RPMI8226 (cell line): ENCODE data around the gene C20orf144.

Experiments
- DNase-seq: peaks from one replicate; pipeline ENCODE4 v3.0.0-alpha.2; 2015

The C20orf144 gene

DNA sequence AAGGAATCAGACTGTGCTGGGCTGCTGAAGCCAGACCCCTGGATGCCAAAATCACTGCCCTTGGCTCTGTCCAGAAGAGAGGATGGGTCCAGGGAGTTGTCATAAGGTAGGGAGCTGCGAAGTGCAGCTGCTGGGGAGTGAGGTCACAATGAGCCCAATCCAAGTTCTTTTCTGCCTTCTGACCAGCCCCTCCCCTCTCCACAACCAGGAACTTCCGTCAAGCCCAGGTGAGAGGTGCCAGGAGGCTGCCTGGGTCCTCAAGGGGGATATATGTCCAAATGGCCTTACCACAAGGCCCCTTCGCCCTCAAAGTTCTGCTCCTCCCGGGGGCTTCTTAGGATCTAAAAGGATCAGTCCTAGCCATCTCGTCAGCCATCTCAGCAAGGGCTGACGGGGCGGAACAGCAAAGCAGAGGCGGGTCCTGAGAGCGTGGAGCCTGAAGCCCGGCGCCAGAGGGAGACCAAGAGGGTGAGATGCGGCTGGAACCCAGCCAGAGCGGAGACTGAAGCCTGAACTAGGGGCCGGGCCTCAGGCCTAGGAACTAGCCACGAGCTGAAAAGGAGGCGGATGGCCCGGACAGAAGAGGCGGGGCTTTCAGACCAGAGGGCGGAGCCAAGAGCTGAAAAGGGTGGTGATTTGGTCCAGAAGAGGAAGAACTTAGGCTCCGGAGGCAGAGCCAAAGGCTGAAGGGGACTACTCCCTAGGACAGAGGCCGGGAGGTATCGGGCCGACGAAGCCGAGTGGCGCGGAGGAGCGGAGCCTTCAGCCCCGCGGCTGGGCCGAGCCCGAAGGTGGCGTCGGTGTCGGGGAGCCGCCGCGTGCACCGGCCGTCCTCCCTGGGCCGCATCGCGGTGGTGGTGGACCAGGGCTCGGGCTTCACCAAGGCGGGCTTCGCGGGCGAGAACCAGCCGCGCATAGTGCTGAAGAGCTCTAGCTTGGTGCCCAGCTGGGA lies 4.4 kb downstream of the C20orf144 start, which contains the start of gene ACTL10:
Gene ACTL10 (plus strand): TSS at position 651 of the 952 bp plus-strand sequence. CDS start 555 bp downstream, outside the sequence.
- DNase-seq = peak; percentile 100

DNA sequence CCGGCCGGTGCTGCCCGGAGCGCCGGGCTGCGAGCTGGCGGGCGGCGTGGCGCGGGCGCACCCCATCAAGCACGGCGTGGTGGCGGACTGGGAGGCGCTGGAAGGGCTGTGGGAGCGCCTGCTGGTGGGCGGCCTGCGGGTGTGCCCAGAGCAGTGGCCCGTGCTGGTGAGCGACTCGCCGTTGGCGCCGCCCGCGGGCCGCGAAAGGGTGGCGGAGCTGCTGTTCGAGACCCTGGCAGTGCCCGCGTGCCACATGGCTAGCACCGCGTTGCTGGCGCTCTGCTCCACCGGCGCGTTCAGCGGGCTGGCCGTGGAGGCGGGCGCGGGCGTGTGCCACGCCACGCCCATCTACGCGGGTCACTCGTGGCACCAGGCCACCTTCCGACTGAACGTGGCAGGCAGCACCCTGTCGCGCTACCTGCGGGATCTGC lies 5.1 kb downstream of the C20orf144 start:
- peak; percentile 81 for DNase-seq

DNA sequence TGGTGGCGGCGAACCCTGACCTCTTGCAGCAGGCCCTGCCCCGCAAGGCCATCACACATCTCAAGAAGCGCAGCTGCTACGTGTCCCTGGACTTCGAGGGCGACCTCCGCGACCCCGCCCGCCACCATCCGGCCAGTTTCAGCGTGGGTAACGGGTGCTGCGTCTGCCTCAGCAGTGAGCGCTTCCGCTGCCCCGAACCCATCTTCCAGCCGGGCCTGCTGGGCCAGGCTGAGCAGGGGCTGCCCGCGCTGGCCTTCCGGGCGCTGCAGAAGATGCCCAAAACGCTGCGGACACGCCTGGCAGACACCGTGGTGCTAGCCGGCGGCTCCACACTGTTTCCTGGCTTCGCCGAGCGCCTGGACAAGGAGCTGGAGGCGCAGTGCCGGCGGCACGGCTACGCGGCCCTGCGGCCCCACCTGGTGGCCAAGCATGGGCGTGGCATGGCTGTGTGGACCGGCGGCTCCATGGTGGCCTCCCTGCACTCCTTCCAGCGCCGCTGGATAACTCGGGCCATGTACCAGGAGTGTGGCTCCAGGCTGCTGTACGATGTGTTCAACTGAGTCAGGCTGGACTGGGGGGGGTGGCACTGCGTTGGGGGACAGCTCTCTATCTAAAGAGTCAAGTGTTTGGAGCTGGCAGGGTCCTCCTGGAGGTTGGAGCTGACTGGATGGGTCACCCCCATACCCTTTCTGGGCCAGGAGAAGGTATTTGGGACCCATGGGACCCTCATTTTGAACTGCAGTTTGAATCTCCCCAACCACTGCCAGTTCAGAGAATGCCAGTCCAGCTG lies 5.7 kb downstream of the C20orf144 start:
- DNase-seq = peak; percentile 91

DNA sequence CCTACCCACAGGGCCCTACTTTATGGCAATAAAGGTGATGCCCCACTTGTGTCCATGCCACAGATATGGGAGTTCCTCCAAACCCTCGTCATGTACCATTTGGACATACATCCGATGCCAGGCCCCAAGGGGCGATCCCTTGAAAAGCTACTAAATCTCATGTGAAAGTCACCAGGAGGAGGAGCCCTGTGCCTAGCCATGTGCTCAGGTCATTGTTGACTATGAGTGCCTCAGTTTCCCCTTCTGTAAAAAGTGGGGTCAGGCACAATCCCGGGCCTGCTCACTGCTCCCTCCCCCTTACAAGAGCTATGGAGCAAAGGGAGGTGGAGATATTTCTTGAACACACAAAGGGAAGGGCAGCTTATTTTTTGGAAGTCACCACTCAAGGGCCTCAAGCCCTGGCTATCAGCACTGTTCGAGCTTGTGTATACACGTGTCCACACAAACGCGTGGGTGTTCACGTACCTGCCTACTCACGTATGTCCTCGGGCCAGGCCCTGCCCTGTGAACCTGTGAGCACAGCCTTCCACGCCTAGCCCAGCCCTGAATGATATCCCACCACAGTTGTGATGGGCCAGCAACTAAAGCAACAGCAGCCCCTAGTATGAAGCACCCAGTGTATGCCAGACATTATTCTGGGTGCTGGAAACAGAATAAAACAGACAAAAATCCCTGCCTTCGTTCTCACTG lies 6.5 kb downstream of the C20orf144 start:
- no peak for DNase-seq

DNA sequence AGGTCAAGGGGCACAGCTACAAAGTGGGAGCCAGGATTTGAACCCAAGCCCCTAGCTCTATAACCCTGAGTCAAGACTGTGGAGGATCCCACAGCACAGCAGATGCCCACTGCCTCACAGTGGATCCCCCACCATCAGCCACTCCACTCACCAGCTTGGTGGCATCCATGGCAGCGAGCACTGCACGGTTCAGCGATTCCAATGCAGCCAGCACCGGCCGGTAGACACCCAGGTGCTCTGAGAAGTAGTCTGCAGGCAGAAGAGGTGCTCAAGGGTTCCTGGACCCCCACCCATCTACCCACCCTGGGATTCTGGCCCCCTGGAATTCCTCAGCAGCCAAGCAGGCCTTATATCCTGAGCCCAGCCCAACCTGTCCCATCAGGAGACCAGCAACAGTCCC lies 7.1 kb downstream of the C20orf144 start:
- no peak for DNase-seq

DNA sequence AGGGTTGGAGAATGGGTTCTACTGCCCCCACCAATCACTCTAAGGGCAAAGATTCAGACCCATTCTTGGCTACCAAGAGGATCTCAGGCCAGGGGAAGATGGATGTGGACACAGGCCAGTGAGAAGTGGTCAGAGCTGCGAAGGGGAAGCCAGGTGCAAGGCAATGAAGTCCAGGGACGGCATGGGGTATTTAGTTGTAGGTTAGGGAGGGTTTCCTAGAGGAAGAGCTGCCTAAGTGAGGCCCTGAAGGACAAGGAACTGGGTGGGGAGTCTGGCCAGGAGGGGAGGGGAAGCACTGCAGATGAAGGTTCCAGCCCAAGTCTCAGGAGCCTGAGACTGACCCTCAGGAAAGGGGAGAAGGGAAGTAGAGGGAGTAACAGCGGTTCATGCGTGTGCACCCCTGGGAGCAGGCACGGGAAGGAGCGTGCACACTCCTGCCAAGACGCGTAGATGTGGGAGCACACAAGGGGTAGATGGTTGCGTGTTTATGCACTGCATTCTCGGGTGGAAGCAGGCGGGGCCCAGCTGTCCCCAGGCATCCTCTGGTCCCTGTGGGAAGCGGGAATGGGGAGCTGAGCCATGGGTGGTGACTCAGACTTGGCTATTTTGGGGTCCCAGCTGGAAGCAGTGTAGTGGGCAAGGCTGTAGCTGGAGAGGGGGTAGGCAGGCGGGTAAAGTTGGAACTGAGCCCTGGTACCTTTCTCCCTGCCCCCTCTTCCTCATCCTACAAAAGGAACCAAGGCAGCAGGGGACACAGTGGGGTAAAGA lies 7.9 kb downstream of the C20orf144 start:
- DNase-seq = no peak

DNA sequence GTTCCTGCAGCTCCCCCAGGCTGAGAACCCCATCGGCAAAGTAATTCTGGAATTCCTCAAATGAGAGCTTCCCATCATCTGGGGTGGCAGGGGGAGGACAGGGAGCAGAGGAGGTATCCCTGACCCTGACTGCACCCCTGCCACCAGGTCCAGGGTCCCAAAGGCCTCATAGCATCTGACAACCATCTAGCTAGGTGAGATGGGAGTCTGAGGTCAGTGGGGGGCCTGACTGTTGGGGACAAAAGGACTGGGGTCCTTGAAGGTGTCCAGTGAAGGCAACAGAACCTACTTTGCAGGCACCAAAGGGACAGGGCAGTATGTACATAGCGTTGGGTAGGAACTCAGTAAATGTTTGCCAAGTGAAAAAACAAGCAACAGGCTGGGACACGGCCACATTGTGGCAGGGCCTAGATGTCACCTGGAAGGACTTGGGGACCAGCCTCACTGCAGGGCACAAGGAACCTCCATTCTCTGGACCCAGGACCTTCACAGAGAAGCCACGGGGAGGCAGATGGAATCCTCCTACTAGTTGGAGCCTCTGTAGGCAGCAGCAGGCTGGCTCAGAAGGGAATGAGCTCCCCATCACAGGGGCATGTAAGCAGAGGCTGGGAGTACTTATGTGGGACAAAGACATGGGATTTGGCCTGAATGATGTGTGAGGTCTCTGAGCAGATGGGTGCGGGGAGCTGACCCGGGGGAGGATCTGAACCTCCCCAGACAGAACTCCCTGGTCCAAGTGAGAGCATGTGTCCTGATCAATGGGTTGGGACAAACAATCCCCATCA lies 8.8 kb downstream of the C20orf144 start:
- no peak for DNase-seq

DNA sequence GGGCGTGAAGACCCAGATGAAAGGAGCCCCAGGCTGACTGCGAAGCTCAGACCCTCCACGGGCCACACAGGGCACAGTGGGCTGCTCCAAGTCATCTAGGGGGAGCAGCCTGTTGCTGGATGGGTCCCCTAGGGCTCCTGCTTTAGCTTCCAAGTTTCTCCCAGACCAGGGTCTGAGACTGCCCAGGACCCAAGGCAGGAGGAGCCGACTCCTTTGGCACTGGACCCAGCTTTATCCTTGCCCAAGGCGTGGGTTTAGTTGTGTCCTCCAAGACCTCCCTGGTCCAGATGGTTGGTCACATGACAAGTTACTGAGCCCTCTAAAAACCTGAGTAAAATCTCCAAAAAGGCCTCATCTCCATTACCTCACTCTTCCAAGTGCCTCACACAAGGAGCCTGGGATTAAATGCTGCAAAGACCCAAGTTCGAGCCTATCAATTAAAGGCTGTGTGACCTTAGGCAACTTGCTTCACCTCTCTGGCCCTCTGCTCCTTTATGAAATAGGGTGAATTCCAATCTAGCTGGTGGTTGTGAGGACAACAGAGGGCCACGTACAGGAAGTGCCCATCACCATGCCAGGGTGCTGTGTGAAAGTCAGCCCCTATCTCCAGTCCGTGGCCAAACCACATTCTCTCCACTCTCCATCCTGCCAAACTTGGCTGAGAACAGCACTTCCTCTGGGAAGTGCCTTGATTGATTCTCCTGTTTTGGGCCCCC lies 9.6 kb downstream of the C20orf144 start:
- DNase-seq = no peak

DNA sequence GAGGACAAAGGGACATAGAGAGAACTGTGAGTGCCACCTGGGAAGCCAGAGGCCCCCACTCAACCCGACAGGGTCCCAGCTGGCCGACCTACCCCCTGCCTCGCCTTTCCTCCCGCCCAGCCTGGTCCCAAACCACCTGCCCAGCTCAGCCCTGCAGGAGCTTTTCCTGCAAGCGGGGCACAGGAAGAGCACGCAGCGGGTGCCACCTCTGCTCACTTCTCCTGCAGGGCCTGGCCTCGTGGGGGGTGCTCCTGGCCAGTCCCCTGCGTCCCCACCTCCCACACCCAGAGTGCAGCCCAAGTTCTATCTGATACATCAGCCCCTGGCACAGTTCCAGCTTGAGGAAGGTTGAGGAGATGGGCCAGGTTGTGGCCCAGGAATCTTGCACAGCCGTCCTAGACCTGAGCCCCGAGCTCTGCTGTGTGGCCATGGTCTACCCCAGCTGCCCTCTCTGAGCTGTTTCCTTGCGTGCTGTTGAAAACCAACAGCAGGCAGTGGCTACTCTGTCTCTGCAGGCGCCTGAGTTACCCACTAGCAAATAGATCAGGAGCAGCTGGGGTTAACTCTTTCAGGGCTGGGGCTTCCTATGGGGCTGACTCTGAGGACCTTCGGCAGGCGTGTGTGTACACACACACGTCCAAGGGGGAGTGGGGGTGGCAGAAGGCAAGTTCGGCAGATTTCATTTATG lies 10.4 kb downstream of the C20orf144 start:
- DNase-seq = no peak

DNA sequence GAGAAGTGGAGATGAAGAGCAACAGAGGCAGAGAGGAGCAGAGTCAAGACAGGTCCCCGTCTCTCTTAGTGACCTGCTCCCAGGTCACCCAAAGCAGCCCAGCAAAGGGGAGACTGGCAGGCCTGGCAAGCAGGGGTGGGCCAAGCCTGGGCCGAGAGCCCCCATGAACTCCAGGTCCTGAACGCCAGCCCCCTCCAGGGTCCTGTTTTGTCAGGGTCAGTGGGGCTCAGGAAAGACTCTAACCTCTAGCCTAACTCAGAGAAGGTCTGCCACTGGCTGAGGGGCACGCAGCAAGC lies 10.9 kb downstream of the C20orf144 start:
- DNase-seq = no peak

DNA sequence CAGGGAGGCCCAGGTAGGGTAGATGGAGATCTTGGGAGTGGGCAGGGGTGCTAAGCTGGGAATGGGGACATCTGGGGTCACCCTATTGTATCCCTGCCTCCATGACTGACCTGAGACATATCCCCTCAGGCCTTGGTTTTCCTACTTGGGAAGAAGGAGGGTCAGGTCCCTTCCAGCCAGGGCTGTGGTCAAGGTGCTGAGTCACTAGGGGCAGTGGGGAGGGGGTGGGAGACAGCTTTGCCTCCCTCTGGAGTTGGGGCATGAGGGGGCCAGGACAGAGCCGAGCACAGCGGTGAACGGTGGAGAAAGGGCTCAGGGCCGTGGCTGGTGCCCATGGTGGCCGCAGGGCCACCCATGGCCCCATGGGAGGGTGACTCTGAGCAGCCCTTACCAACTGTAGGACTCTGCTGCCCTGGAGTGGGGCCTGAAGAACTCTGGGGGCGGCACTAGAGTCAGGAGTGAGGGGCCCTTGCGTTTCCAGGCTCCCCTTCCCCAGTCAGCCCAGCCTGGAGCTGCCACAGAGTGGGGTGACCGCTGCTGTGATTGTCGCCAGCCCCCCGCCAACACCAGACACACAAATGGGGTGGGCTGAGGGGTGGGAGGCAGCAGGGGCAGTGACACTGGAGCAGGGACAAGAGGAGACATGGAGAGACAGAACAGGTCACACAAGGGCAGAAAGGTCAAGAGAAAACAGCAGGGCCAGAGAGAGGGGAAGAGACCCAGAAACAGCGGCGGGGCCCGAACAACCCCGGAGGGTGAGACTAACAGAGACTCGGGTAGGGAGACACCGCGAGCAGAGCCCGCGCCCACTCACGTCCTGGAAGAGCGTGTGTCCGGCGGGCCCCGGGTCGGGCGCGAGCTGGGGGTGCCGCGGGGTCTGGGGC lies 11.5 kb downstream of the C20orf144 start:
- no peak for DNase-seq

DNA sequence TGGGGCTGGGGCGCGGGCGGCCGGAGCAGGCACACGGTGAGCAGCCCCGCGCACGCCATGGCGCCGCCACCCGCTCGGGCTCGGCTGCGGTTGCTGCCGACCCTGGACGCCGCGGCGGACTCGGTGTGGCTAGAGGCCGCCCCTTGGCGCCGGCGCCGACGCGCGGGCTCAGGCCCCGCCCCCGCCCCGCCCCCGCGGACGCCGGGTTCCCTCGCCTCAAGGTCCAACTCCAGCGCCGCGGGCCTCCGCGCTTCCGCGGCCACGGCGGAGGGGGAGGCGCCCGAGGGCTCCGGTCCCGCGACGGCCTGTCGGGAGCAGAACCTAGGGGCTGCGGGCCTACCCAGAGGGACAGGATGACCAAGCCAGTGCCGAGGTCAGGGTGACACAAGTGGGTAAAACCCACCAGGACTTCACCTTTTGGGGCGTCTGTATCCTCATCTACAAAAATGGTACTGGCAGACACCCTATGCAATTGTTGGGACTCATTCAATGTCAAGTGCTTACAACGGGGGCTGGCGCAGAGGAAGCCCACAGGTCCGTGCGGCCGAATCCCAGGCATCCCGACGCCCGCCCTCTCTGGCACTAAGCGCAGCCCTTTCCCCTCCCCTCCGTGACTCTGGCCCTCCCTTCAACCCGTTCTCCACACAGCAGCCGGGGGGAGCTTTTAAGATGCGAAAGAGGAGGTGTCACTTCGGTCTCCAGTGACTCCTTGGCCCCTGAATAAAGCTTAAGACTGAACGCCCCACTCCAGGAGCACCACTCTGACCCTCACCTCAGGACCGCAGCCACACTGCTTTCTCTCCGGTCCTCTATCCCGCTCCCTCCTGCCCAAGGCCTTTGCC lies 12.4 kb downstream of the C20orf144 start, which contains the start of gene NECAB3:
Gene NECAB3 (minus strand): TSS at position 135 of the 842 bp plus-strand sequence. CDS start 76 bp downstream, at position 59.
- peak; percentile 88 for DNase-seq

DNA sequence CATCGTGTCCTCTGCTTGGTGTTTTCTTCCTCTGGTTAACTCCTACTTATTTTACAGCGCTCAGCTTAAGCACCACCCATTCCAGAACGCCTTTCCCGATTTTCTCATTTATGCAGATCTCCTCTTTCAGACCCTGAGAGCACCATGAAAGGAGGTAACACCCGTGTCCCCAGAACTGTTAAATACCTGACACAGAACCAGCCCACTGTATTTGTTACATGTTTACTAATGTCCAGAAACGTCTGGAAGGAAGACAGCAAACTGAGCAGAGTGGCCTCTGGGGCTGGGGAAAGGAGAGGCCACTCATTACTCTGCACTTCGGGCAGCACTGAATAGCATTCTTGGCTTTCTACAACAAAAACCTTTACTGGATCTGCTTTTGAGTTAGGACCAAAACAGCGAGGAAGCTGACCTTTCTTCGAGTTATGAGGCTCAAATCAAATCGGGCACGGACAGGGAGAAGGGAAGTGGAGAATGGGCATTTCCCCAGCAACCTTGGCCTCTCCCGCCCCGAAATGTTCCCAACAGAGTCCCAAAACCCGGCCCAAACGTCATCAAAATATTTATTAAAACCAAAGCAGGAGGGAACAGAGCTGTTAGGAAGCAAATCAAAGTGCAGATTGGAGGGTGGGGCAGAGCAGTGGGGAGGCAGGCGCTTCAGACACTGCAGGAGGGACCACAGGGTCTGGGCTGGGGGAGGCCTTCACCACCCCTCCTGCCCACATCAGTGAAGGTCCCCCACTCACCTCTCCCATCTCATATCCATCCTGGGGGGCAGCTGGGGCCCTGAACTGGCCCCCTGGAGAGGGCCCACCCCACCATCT lies 13.2 kb downstream of the C20orf144 start:
- DNase-seq = no peak

DNA sequence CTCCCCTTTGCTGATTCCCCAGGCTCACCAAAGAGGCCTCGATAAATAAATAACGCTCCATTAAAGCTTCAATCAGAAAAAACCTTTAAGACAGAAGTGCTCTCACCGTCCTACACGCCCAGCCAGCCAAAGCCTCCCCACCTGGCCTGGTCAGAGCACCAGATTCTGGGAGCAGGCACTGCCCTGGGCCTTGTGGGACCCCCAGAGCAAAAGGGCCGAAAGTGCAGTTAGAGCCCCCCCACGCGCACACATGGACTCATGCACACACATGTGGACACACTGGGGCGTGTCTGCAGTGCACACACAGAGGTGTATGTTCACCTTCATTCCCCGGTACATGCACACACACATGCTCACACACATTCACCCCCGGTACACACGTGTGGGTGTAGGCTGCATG lies 14.0 kb downstream of the C20orf144 start:
- DNase-seq = no peak

DNA sequence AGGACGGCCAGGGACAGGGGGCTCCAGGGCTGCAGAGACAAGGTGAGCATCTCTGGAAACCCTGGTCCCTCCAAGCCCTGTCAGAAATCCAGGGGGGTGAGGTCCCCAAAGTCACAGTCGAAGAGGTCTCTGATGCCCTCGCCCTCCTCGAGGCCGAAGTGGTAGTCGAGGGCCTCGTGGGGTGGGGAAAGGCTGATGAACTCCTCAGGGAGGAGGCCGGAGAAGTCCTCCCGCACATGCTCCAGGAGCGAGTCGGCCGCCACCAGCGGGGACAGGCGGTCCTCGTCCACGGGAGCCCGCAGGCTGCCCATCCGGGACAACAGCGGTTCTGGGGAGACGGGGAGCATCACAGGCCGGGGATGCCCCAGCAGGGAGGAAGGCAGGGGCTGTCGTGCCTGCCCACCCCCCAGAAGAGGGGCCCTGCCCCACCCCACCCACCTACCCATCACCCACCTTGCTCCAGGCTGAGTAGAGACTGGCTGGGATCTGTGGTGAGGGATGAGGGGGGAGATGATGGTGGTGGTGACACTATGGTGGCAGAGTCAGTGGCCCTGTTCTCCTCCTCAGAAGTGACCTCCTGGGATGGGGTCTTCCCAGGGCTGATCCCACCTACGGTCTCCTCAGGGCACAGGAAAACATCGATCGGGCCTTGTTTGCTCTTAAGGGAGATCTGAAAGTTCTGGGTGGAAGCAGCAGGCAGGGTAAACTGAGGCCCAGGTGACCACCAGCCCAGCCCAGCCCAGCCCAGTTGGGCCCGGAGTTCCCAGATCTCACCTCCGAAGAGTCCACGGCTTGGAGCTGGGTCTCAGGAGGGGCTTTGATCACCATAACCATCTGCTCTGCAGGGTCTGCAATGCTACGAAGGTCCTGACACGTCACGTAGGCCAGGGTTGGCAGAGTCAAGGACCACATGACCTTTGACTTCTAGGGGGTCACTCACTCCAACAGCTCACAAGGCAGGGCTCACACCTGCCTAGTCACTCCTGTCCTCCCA lies 14.8 kb downstream of the C20orf144 start:
- no peak for DNase-seq
